KBM-7 (cell line): Measurements from ENCODE around the gene ZNF423.
"Not testable (repeated sequence)": the region's sequence is repeated elsewhere in the genome, so short reads cannot be mapped to it uniquely, and the experiment has no call there.

ENCODE experiments used
- DNase-seq: peaks from one replicate; pipeline ENCODE4 v3.0.0-alpha.2; 2015
- in situ Hi-C: fragments of 300-500 bp; cut with MboI; formaldehyde crosslinking; loops from 2 replicates; pipeline ENCODE4 v1.14.3; 2020; ENCODE audit warnings: low sequenced_read_pairs, low pct_unique_long_range_greater_than_20kb, mixed read lengths

Gene ZNF423

GRCh38 chr16:49506058-49507013, 349.6 kb downstream of the ZNF423 start:
- DNase-seq, in situ Hi-C loops: not testable (repeated sequence)

GRCh38 chr16:49505556-49505955, 350.4 kb downstream of the ZNF423 start:
- in situ Hi-C loops: no loop called here
- DNase-seq: no peak

DNA sequence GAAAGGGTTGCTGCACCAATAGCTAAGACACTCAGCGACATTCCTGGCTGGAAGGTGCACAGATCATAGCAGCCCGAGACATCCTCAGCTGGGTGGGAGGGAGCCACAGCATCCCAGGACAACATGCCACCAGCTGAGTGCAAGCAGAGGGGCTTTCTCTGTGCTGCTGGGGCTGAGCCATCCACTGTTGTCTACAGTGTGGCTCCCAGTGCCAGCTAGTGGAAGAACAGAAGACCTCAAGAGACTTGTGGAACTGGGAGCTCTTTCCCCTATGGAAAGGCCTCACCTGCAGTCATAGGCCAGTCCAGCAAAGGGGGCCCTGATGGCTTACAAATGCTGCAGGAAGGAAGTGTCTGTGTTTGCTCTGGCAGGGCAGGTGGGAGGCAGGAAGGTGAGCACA, 351.3 kb downstream of the ZNF423 start:
- no peak for DNase-seq
- in situ Hi-C loops: no loop called here

DNA sequence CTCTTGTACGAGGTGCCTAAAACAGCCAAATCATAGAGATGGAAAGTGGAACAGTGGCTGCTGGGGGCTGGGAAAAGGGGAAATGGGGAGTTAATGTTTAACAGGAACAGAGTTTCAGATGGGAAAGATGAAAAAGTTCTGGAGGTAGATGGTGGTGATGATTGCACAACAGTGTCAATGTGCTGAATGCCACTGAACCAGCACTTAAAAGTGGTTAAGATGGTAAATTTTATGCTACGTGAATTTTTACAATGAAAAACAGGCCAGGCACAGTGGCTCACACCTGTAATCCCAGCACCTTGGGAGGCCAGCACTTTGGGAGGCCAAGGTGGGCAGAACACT, 351.9 kb downstream of the ZNF423 start:
- peak; percentile 55 for DNase-seq
- in situ Hi-C loops: no loop called here

- in situ Hi-C loops: no loop called here
- peak; percentile 86 for DNase-seq
Measured at GRCh38 chr16:49503256-49504022, 352.5 kb downstream of the ZNF423 start.

DNA sequence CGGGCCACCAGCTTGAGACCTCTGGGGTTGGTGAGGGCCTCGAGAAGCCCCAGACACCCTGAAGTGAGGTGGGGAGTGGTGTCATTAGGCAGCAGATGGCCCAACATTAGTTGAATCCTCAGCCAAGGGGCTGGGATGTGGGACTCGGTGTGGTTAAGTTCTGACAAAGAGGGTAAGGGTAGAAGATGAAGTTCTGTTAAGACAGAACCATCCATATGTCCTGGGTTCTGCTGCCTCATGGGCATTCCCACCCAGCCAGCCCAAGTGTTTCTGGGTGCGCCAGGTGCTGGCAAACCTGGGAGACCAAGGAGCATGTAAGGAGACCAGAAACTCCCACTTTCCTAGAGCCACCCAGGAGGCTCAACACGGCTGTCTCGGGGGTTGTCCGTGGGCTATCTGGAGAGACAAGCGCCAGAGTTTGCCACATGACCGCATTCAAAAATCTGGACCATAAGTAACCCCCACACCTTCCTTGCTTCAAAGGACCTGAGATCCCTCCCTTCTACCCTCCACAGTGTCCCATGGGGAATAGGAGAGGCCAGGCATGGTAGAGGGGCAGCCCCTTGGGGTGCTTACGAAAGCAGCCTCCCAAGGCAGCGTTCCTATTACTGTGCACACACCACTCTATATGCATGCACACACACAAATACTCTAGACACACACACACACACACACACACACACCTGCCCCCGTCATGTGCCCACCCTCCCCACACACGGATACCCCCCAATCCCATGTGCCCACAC, 353.6 kb downstream of the ZNF423 start:
- DNase-seq: no peak
- in situ Hi-C loops: no loop called here

DNA sequence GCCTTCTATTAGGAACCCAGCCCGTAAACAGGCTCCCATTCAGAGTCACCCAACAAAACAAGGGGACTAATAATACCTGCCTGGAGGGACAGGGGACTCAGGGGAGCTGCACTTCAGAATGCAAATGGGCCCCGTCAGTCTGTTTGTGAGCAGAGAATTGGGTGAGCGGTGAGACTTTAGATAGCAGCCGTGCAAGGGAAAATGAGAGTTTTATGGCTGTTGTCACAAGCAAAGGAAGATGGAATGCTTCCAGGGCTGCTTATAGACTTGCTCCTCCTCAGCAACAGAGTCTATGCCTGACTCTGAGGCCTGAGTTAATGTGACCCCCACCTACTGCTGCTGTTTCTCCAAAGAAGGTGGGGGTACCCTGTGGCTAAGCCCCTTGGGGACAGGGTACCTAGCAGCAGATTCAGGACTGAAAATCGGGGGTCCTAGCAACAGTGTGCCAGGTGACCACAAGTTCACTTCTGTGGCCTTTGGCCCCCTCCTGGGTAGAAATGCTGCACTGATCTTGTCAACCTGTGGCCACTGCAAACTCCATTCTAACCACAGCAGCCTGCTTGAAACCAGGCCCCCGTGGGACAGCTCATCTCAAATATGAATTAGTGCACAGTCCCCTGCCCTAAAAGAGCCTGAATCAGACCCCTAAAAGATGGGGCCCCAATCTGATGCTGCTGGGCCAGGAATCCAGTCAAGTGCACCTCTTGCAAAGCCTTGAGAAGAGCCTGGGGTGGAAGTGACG, 355.9 kb downstream of the ZNF423 start:
- in situ Hi-C loops: no loop called here
- no peak for DNase-seq

GRCh38 chr16:49499414-49499785, 356.5 kb downstream of the ZNF423 start:
- in situ Hi-C loops: no loop called here
- no peak for DNase-seq

- no peak for DNase-seq
- in situ Hi-C loops: no loop called here
Measured at GRCh38 chr16:49498666-49499413, 357.1 kb downstream of the ZNF423 start.

- no peak for DNase-seq
- in situ Hi-C loops: no loop called here
Measured at GRCh38 chr16:49498264-49498663, 357.6 kb downstream of the ZNF423 start.

DNA sequence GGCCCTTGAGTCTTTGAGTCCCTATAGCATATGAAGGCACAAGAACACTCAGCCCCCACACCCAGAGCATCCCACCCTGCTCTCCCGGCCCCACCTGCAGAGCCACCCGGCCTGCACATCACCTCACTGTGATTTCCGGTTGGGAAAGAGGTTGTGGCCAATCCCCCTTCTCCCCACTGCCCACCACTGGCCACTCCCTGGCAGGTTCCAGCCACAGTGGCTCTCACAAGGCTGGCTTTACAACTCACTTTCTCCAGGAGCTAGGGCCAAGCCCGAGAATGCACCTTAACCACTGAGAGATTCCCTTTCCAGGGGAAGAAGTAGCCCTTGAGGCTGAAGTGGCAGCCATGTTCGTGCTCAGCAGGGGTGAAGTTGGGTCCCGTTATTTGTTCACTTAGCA, 358.4 kb downstream of the ZNF423 start:
- in situ Hi-C loops: no loop called here
- DNase-seq: no peak

DNA sequence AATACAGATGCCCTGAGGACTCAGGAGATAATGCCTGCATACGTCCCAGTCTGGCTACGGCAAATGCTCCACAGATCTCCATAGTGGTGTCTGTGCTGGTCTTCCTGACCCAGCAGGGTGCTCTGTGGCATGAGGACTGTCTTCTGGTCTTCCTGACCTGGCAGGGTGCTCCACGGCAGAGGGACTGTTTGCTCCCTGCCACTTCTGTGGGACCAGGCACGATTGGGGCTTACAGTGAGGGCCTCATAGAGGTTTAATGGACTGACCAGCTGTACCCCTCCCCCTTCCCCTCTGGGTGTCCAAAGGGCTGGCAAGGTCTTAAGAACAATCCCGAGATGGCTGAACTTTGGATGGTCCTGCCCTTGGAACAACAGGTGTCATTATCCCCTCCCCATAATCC, 359.3 kb downstream of the ZNF423 start:
- no peak for DNase-seq
- in situ Hi-C loops: no loop called here

DNA sequence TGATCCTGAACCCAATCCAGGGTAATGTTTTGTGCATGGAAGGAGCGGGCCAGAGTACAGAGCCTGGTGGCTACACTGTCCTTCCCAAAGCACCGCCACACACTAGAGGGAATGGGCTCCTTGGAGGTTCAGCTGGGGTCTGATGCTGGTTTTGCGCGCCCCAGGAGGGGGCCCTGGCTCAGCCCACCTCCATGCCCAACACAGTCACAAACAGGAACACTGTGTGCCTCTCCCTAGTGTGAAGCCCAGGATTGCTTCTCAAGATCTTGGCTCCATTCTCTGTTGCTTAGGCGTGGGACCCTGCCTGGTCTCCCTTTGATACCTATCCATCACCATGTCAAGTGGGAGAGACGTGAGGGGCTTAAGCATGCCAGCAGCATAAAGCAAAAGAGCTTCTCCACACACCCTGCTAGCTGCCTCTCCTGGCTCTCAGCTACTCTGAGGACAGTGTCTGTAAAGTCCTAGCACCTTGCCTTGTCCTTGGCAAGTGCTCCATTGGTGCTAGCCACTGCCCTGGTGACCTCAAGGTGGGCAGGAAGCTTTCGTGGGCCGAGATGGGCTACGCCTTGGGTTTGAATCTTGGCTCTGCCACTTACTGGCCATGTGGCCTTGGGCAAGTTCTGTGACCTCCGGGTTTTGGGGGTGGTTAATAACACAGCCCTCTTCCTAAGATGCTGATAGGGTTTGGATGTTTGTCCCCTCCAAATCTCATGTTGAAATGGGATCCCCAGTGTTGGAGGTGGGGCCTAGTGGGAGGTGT, 360.1 kb downstream of the ZNF423 start:
- no peak for DNase-seq
- in situ Hi-C loops: no loop called here

DNA sequence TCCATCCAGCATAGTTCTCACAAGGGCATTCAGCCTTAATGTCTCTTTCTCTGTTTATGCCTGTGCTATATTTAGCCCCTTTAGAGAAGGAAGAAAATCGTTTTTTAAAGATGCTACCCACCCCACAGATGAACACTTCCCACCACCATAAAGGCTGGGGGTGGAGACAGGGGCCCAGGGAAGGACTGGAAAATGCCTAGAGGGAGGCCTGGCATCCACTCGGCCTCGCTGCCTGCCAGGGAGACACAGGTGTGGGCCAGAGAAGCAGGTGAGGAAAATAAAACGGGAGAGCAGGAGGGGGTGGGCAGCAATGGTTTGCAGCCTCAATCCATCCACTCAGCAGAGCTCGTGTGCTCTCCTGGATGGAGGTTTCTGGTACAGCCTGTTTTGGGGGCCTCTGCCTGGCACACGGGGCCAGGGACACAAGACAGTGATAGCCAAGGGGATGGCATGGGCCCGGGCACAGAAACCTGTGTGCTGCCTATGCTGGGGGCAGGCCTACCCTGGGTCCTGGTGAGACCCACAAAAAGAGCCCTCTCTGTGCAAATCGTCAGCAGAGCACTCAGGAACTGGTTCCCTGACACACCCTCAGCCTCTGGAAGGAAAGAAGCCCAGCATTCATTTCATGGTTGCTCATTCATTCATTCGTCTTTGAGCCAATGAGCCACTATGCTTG, 360.9 kb downstream of the ZNF423 start:
- in situ Hi-C loops: no loop called here
- DNase-seq: no peak

GRCh38 chr16:49494474-49494873, 361.4 kb downstream of the ZNF423 start:
- in situ Hi-C loops: no loop called here
- peak; percentile 9 for DNase-seq

GRCh38 chr16:49493836-49494235, 362.1 kb downstream of the ZNF423 start:
- in situ Hi-C loops: no loop called here
- no peak for DNase-seq

- DNase-seq: no peak
- in situ Hi-C loops: no loop called here
Measured at GRCh38 chr16:49492896-49493626, 362.9 kb downstream of the ZNF423 start.
